H1 (cell line): ENCODE data around the gene TNNT1. TPM values are rescaled to one million over a fixed set of nuclear protein-coding genes. Genes with fewer than 3 reads are reported as not detected.

Experiments used
- CTCF ChIA-PET: fragments of 300-600 bp; sonication (Branson Sonifier 250); formaldehyde crosslinking; loops from one replicate; lab custom pipeline; 2021; ENCODE audit not compliant: partially characterized antibody; lab: Charles Lee
- POLR2A ChIA-PET: fragments of 300-600 bp; sonication (Branson Sonifier 250); formaldehyde crosslinking; loops from one replicate; lab custom pipeline; 2021; ENCODE audit warnings: inconsistent platforms; ENCODE audit not compliant: partially characterized antibody; lab: Charles Lee
- DNase-seq, 2 experiments: peaks; one replicate each; pipeline versions ENCODE4 v3.0.0 to v3.0.0-alpha.2; 2010 to 2022; ENCODE audit warnings: low spot score in 2 of 2, low read depth in 1 of 2, mixed read lengths in 1 of 2
- FAIRE-seq: peaks from 2 replicates; lab custom pipeline; 2011; peaks lifted over from hg19 to GRCh38; lab: Jason Lieb, UNC
- H2AFZ ChIP-seq: 2 replicates; pipeline ENCODE4 v1.8.1; 2012; ENCODE audit warnings: low read length, inconsistent platforms
- H2AK5ac ChIP-seq: 2 replicates; pipeline ENCODE4 v1.6.1; 2013; ENCODE audit warnings: low read depth, low read length
- H2BK120ac ChIP-seq: replicated peaks from 2 replicates; pipeline ENCODE3; 2013; ENCODE audit warnings: low read depth, low read length, inconsistent platforms
- H2BK12ac ChIP-seq: 2 replicates; pipeline ENCODE4 v1.6.1; 2013; ENCODE audit warnings: low read depth, low read length
- H2BK15ac ChIP-seq: 2 replicates; pipeline ENCODE4 v1.6.1; 2013; ENCODE audit warnings: low read length
- H2BK20ac ChIP-seq: 2 replicates; pipeline ENCODE4 v1.6.1; 2013; ENCODE audit warnings: low read length
- H2BK5ac ChIP-seq: 2 replicates; pipeline ENCODE4 v1.6.1; 2013; ENCODE audit warnings: low read depth, low read length
- H3K14ac ChIP-seq: 2 replicates; pipeline ENCODE4 v1.6.1; 2013; ENCODE audit warnings: inconsistent platforms; ENCODE audit not compliant: insufficient read length
- H3K18ac ChIP-seq: 2 replicates; pipeline ENCODE4 v1.6.1; 2013; ENCODE audit warnings: low read length; ENCODE audit errors: extremely low read depth
- H3K23ac ChIP-seq: 2 replicates; pipeline ENCODE4 v1.6.1; 2013; ENCODE audit warnings: inconsistent platforms; ENCODE audit not compliant: insufficient read length
- H3K23me2 ChIP-seq: 2 replicates; pipeline ENCODE4 v1.6.1; 2013; ENCODE audit warnings: low read depth, low read length
- H3K27ac ChIP-seq: 2 replicates; pipeline ENCODE4 v1.6.1; 2011; ENCODE audit warnings: low read depth, low read length, inconsistent platforms
- H3K27me3 ChIP-seq, 4 experiments: replicated peaks in 1 of 4; 1 replicate in 1 of 4; 2 replicates in 3 of 4; pipeline versions ENCODE4 v1.6.1 to v1.8.1; 2011 to 2013; ENCODE audit warnings: low read length in 3 of 4, mild to moderate bottlenecking in 3 of 4, inconsistent platforms in 2 of 4, mixed read lengths in 2 of 4, moderate library complexity in 1 of 4; ENCODE audit not compliant: control insufficient read depth in 3 of 4, insufficient read depth in 3 of 4; ENCODE audit errors: extremely low read depth in 1 of 4
- H3K36me3 ChIP-seq, 4 experiments: 2 replicates each; pipeline versions ENCODE4 v1.6.1 to v1.8.1; 2011 to 2013; ENCODE audit warnings: mild to moderate bottlenecking in 4 of 4, low read length in 3 of 4, moderate library complexity in 2 of 4, control low read depth in 1 of 4, inconsistent platforms in 1 of 4; ENCODE audit not compliant: insufficient read depth in 4 of 4, control insufficient read depth in 2 of 4
- H3K4ac ChIP-seq: replicated peaks from 2 replicates; pipeline ENCODE3; 2013; ENCODE audit warnings: low read length, low read depth, mixed read lengths, inconsistent platforms; ENCODE audit not compliant: insufficient read length
- H3K4me1 ChIP-seq, 4 experiments: replicated peaks in 1 of 4; 1 replicate in 1 of 4; 2 replicates in 3 of 4; pipeline versions ENCODE4 v1.6.1 to v1.8.1; 2011 to 2013; ENCODE audit warnings: low read length in 3 of 4, inconsistent platforms in 2 of 4, mixed read lengths in 1 of 4; ENCODE audit not compliant: insufficient read depth in 4 of 4, control insufficient read depth in 3 of 4
- H3K4me2 ChIP-seq, 2 experiments: 2 replicates each; pipeline versions ENCODE4 v1.6.1 to v1.8.1; 2011 to 2013; ENCODE audit warnings: low read depth in 2 of 2, low read length in 2 of 2, control low read depth in 1 of 2, inconsistent platforms in 1 of 2, mild to moderate bottlenecking in 1 of 2; ENCODE audit not compliant: insufficient read depth in 1 of 2
- H3K4me3 ChIP-seq, 4 experiments: fragments of 200-600, 300-600 bp in 1 of 4; sonication (generic), shearing (Covaris generic), sonication (Bioruptor Twin) in 1 of 4; 2 replicates each; pipeline versions ENCODE4 v1.5.1 to v1.8.1; 2011 to 2016; ENCODE audit warnings: low read length in 4 of 4, low read depth in 3 of 4, control low read depth in 2 of 4, inconsistent platforms in 2 of 4, mild to moderate bottlenecking in 2 of 4, mixed read lengths in 1 of 4, moderate library complexity in 1 of 4; ENCODE audit not compliant: insufficient read depth in 2 of 4; ENCODE audit errors: extremely low read depth in 1 of 4
- H3K56ac ChIP-seq: replicated peaks from 2 replicates; pipeline ENCODE3; 2013; ENCODE audit warnings: low read depth, mild to moderate bottlenecking, mixed read lengths, low read length, inconsistent platforms; ENCODE audit not compliant: insufficient read length
- H3K79me1 ChIP-seq: 2 replicates; pipeline ENCODE4 v1.6.1; 2013; ENCODE audit warnings: low read depth, low read length, control low read depth
- H3K79me2 ChIP-seq, 2 experiments: 2 replicates each; pipeline versions ENCODE4 v1.6.1 to v1.8.1; 2012 to 2013; ENCODE audit warnings: low read length in 2 of 2, mild to moderate bottlenecking in 2 of 2, inconsistent platforms in 1 of 2; ENCODE audit not compliant: insufficient read depth in 2 of 2, control insufficient read depth in 1 of 2
- H3K9ac ChIP-seq, 4 experiments: replicated peaks in 1 of 4; 1 replicate in 1 of 4; 2 replicates in 3 of 4; pipeline versions ENCODE4 v1.6.1 to v1.8.1; 2011 to 2013; ENCODE audit warnings: low read depth in 3 of 4, low read length in 3 of 4, control low read depth in 2 of 4, mild to moderate bottlenecking in 2 of 4, moderate library complexity in 2 of 4, inconsistent platforms in 1 of 4; ENCODE audit errors: extremely low read depth in 1 of 4
- H3K9me3 ChIP-seq, 2 experiments: 2 replicates each; pipeline versions ENCODE4 v1.6.1 to v1.8.1; 2012 to 2013; ENCODE audit warnings: mild to moderate bottlenecking in 2 of 2, moderate library complexity in 2 of 2, control low read depth in 1 of 2, inconsistent platforms in 1 of 2, low read depth in 1 of 2, low read length in 1 of 2, mixed read lengths in 1 of 2; ENCODE audit not compliant: insufficient read depth in 2 of 2
- H4K20me1 ChIP-seq, 2 experiments: replicated peaks in 1 of 2; 2 replicates each; pipeline versions ENCODE3 to v1.8.1; 2011 to 2013; ENCODE audit warnings: inconsistent platforms in 2 of 2, low read length in 2 of 2, mild to moderate bottlenecking in 1 of 2; ENCODE audit not compliant: insufficient read depth in 2 of 2, control insufficient read depth in 1 of 2
- H4K5ac ChIP-seq: 2 replicates; pipeline ENCODE4 v1.6.1; 2013; ENCODE audit warnings: low read length, low read depth, mixed read lengths, inconsistent platforms; ENCODE audit not compliant: insufficient read length
- H4K8ac ChIP-seq: 2 replicates; pipeline ENCODE4 v1.8.0; 2013; ENCODE audit warnings: mild to moderate bottlenecking, moderate library complexity, low read length, inconsistent platforms; ENCODE audit not compliant: insufficient read depth; ENCODE audit errors: extremely low read depth
- H4K91ac ChIP-seq: replicated peaks from 2 replicates; pipeline ENCODE3; 2013; ENCODE audit warnings: low read length, mixed read lengths, inconsistent platforms; ENCODE audit not compliant: insufficient read length
- CBX8 ChIP-seq: fragments of 300-800, 300-1000 bp; sonication (generic); IDR thresholded peaks from 2 replicates; pipeline ENCODE4 v1.7.1; 2016; ENCODE audit warnings: low read depth, low read length, borderline replicate concordance
- CHD2 ChIP-seq: IDR thresholded peaks from 2 replicates; pipeline ENCODE4 v1.6.1; 2012; ENCODE audit warnings: low read length, improper control_type of control experiment
- CTBP2 ChIP-seq: IDR thresholded peaks from 2 replicates; pipeline ENCODE4 v1.7.0; 2011; ENCODE audit warnings: borderline replicate concordance, mild to moderate bottlenecking, moderate library complexity, mixed read lengths, low read length; ENCODE audit not compliant: insufficient read depth, insufficient read length
- EZH2 ChIP-seq: fragments of 200-600 bp; sonication (generic); IDR thresholded peaks from 2 replicates; pipeline ENCODE4 v1.7.1; 2012; ENCODE audit warnings: low read depth, mild to moderate bottlenecking, moderate library complexity, low read length, inconsistent platforms; ENCODE audit not compliant: severe bottlenecking
- HDAC2 ChIP-seq, 2 experiments: fragments of 300-600 bp in 1 of 2; sonication (generic) in 1 of 2; IDR thresholded peaks; 2 replicates each; pipeline ENCODE4 v1.6.1; 2011 to 2012; ENCODE audit warnings: low read depth in 2 of 2, low read length in 2 of 2, mild to moderate bottlenecking in 2 of 2, moderate library complexity in 2 of 2, borderline replicate concordance in 1 of 2, inconsistent platforms in 1 of 2
- KDM5A ChIP-seq: fragments of 200-600 bp; IDR thresholded peaks from 2 replicates; pipeline ENCODE4 v1.7.1; 2012; ENCODE audit warnings: mild to moderate bottlenecking, low read length, inconsistent platforms, mixed read lengths
- NRF1 ChIP-seq: IDR thresholded peaks from 2 replicates; pipeline ENCODE4 v1.6.1; 2011; ENCODE audit warnings: mild to moderate bottlenecking, low read depth, low read length, improper control_type of control experiment
- RBBP5 ChIP-seq: IDR thresholded peaks from 2 replicates; pipeline ENCODE4 v1.7.1; 2012; ENCODE audit warnings: low read depth, mild to moderate bottlenecking, inconsistent platforms, low read length, moderate library complexity, borderline replicate concordance
- RFX5 ChIP-seq: IDR thresholded peaks from 2 replicates; pipeline ENCODE4 v1.6.1; 2011; ENCODE audit warnings: low read depth, low read length, improper control_type of control experiment, borderline replicate concordance
- SAP30 ChIP-seq: fragments of 300-600 bp; sonication (generic); IDR thresholded peaks from 2 replicates; pipeline ENCODE4 v1.7.1; 2012; ENCODE audit warnings: low read length, moderate library complexity, mild to moderate bottlenecking, inconsistent platforms; ENCODE audit not compliant: insufficient read depth, insufficient replicate concordance
- SUZ12 ChIP-seq: fragments of 200-600 bp; sonication (generic); IDR thresholded peaks from 2 replicates; pipeline ENCODE4 v1.6.1; 2012; ENCODE audit warnings: mild to moderate bottlenecking, inconsistent platforms, low read length, moderate library complexity, mixed read lengths
- TBP ChIP-seq: IDR thresholded peaks from 2 replicates; pipeline ENCODE4 v1.6.1; 2011; ENCODE audit warnings: low read depth, low read length, improper control_type of control experiment
- TEAD4 ChIP-seq: IDR thresholded peaks from 2 replicates; pipeline ENCODE4 v1.6.1; 2012; ENCODE audit warnings: low read depth, low read length, inconsistent platforms, mixed read lengths
- ZNF274 ChIP-seq: IDR thresholded peaks from 2 replicates; pipeline ENCODE4 v1.7.0; 2012; ENCODE audit warnings: low read length, borderline replicate concordance; ENCODE audit errors: extremely low read depth
- WGBS, 2 experiments: shearing (Covaris generic) in 1 of 2; methylation state at CpG; one replicate each; pipeline versions ENCODE4 v1.1.6 to v1.1.7; 2013 to 2015; ENCODE audit warnings: low lambda C conversion rate in 2 of 2, mixed read lengths in 2 of 2, inconsistent platforms in 1 of 2, low coverage in 1 of 2, missing lambda C conversion rate in 1 of 2; ENCODE audit not compliant: insufficient replicate concordance in 2 of 2, insufficient coverage in 1 of 2, insufficient read length in 1 of 2; ENCODE audit errors: extremely low coverage in 1 of 2, missing lambda C conversion rate in 1 of 2; 5-methylcytosine and 5-hydroxymethylcytosine counted together
- polyA plus RNA-seq, 7 experiments: library from polyadenylated mRNA; depleted of rRNA in 3 of 7; stranded (reverse) in 5 of 7; unstranded in 2 of 7; fragments of >200 nt in 5 of 7; fragments of 200-250 nt in 2 of 7; gene quantifications; 1 replicate in 5 of 7; 2 replicates in 1 of 7; 4 replicates in 1 of 7; pipeline versions ENCODE4 v1.2.1 to v1.2.3, GENCODE V29; 2011 to 2013; ENCODE audit warnings: missing spikeins in 2 of 7, mixed read lengths in 2 of 7
- total RNA-seq: library from RNA; stranded (reverse); fragmentation: NEBNext Ultra II Directional; extraction: Animal tissue kit (Norgen Biotek cat#: 25700); gene quantifications from 2 replicates; pipeline ENCODE4 v1.2.1, GENCODE V29; 2021

TNNT1 gene
- total and polyA plus RNA-seq, 2 of the 8 experiments (the other 6 are each of a cell fraction or from before 2014, with no cell fraction given), result 69.6 to 107 TPM

DNA sequence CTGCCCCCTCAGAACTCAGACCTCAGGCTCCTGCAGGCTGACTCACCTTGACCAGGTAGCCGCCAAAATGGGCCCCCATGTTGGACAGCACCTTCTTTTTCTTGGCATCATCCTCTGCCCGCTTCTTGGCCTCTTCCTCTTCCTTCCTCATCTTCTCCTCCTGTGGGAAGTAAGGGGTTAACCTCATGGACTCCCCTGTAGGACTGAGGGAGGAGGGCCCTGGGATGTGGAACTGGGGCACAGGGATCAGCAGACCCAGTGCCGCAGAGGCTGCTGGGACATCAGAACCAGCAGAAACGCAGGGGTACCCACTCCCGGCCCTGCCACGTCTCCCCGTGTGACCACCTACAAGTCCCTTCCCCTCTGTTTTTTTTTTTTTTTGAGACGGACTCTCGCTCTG lies 11.1 kb downstream of the TNNT1 start:
- H4K20me1 ChIP-seq, result no peaks in the 10 kb centered on the region
- TF ChIP-seq EZH2 (no peak), CTBP2 (no peak), CHD2 (no peak), NRF1 (no peak), ZNF274 (no peak), TEAD4 (no peak), KDM5A (no peak), CBX8 (no peak), SAP30 (no peak), HDAC2 (IDR thresholded peaks at IDR 0.05; ENCODE audit: borderline replicate concordance in 1 of 2, low read depth in 2 of 2, low read length in 2 of 2) (no peak), RBBP5 (no peak), SUZ12 (no peak), TBP (no peak), RFX5 (no peak)

More for the DNA sequence above, 11.1 kb downstream of the TNNT1 start:
- Histone ChIP-seq H3K4me3 (no peak overlapping the region), H3K14ac (no peak overlapping the region), H2BK12ac (no peak overlapping the region), H2AK5ac (no peak overlapping the region), H2BK20ac (no peak overlapping the region), H3K18ac (no peak overlapping the region), H3K9me3 (no peaks in the 10 kb centered on the region), H3K4me1 (no peaks in the 10 kb centered on the region; a peak in 2 of 7 replicates), H3K79me2 (no peaks in the 10 kb centered on the region), H3K23me2 (no peaks in the 10 kb centered on the region), H2AFZ (no peak overlapping the region), H4K8ac (no peak overlapping the region), H3K27me3 (no peaks in the 10 kb centered on the region), H2BK120ac (no peak overlapping the region), H3K9ac (no peak overlapping the region), H3K36me3 (peaks cover 0 to 21% (median 4%) of the 10 kb centered on the region in 4 experiments; a peak in 4 of 8 replicates), H3K23ac (no peak overlapping the region), H3K56ac (no peak overlapping the region), H2BK5ac (no peak overlapping the region), H4K91ac (no peak overlapping the region), H2BK15ac (no peak overlapping the region), H3K4me2 (no peak overlapping the region), H3K4ac (no peak overlapping the region), H4K5ac (no peak overlapping the region), H3K27ac (no peak overlapping the region), H3K79me1 (no peaks in the 10 kb centered on the region)
- POLR2A ChIA-PET, result no interaction called here
- CTCF ChIA-PET, result no interaction called here
- FAIRE-seq (no peak), DNase-seq (no peak)
- 85% methylated on average over 7 of the region's 9 CpGs; no CpG with 5 or more reads in 1 of the 2 experiments for WGBS, 2 experiments
